ENCODE results near the gene SDR42E1.

The SDR42E1 gene

DNA sequence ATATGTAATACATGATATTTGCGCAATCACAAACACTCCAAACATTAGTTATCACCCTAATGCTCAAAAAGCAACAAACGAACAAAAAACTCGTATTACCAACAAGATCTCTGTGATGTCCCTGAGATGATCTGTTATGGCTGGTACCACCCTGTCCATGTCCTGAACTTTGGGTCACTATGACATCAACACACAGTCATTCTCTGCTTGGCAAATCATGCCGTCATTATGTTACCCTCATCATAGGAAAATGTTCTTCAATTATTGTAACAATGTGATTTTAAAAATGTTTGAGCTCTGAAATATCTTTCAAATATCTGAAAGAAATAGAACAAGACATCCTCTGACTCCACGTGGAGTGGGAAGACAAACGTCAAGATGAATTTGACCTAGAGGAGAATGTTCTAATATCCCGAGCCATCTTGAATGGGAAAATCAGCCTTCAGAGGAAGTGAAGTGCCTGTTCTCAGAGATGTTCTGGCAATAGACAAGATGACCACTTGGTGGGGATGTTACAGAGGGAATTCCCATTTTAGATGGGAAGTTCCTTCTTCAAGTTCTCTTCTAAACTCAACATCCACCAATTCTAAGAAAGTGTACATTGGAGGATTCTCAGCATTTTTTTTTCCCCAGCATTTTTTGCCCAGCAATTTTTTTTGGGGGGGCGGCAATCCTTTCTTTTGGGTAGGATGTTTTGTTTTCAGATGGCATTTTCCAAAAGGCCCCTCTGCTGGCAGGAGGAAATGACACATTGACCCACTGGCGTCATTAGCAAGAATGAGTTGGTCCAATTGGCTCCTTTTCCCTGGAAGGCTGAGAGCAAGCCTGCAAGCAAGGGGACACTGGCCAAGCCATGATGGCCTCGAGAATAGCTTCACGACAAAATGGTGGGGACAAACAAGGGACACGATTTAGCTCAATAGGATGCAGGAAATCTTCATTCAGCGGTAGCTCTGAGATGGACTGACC lies 20.1 kb upstream of the SDR42E1 start:
- H3K4me3 ChIP-seq (ENCODE audit: low read length): no peak overlapping the region
- TF ChIP-seq, protein P1, sequence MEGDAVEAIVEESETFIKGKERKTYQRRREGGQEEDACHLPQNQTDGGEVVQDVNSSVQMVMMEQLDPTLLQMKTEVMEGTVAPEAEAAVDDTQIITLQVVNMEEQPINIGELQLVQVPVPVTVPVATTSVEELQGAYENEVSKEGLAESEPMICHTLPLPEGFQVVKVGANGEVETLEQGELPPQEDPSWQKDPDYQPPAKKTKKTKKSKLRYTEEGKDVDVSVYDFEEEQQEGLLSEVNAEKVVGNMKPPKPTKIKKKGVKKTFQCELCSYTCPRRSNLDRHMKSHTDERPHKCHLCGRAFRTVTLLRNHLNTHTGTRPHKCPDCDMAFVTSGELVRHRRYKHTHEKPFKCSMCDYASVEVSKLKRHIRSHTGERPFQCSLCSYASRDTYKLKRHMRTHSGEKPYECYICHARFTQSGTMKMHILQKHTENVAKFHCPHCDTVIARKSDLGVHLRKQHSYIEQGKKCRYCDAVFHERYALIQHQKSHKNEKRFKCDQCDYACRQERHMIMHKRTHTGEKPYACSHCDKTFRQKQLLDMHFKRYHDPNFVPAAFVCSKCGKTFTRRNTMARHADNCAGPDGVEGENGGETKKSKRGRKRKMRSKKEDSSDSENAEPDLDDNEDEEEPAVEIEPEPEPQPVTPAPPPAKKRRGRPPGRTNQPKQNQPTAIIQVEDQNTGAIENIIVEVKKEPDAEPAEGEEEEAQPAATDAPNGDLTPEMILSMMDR (conservative IDR thresholded peaks at IDR 0.05; ENCODE audit: low read length): peak; percentile 89
- peak; percentile 83 for DNase-seq (ENCODE audit: low read depth)

- no peak overlapping the region for H3K4me3 ChIP-seq (ENCODE audit: low read length)
- no peak for DNase-seq (ENCODE audit: low read depth)
- TF ChIP-seq, protein P1 (conservative IDR thresholded peaks at IDR 0.05; ENCODE audit: low read length): no peak
Observed at GRCh38 chr16:82027629-82028064, 16.4 kb upstream of the SDR42E1 start.

- no peak for DNase-seq (ENCODE audit: low read depth)
- H3K4me3 ChIP-seq (ENCODE audit: low read length): no peak overlapping the region
- TF ChIP-seq, protein P1 (conservative IDR thresholded peaks at IDR 0.05; ENCODE audit: low read length): no peak
Observed at GRCh38 chr16:82024883-82025282, 13.6 kb upstream of the SDR42E1 start.

GRCh38 chr16:82024316-82024715 lies 13.0 kb upstream of the SDR42E1 start:
- TF ChIP-seq, protein P1 (conservative IDR thresholded peaks at IDR 0.05; ENCODE audit: low read length): no peak
- no peak overlapping the region for H3K4me3 ChIP-seq (ENCODE audit: low read length)
- no peak for DNase-seq (ENCODE audit: low read depth)

DNA sequence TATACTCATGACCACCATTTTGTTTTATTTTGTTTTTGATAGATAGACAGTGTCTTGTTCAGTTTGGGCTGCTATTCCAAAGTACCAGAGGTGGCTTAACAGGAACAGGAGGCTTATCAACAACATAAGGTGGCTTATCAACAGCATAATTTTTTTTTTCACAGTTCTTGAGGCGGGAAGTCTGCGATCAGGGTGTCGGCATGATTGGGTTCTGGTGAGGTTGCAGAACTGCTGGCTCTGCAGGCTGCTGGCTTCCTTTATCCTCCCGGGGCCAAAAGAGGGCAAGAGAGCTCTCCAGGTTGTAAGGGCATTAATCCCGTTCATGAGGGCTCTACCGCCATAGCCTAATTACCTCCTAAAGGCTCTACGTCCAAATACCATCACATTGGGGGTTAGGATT lies 11.9 kb upstream of the SDR42E1 start:
- TF ChIP-seq, protein P1 (conservative IDR thresholded peaks at IDR 0.05; ENCODE audit: low read length): no peak
- H3K4me3 ChIP-seq (ENCODE audit: low read length): no peak overlapping the region
- DNase-seq (ENCODE audit: low read depth): no peak

DNA sequence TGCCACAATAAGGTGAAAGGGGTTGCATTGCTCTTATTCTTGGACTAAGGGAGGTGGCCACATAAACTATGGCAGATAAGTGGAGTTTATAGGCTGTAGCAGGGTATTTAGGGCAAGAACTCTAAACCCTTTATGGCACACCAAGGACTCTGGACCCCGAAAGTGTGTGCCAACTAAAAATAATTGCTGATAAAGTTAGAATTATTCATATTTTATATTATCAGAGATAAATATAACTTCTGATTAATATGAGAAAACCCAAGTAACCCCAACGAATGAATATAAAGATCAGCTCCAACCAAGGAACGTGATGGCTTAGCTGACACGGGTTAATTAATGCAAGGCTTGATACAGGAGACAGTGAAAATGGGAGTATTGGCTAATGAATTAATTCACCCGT lies 8.8 kb upstream of the SDR42E1 start:
- H3K4me3 ChIP-seq (ENCODE audit: low read length): no peak overlapping the region
- TF ChIP-seq, protein P1 (conservative IDR thresholded peaks at IDR 0.05; ENCODE audit: low read length): no peak
- no peak for DNase-seq (ENCODE audit: low read depth)

DNA sequence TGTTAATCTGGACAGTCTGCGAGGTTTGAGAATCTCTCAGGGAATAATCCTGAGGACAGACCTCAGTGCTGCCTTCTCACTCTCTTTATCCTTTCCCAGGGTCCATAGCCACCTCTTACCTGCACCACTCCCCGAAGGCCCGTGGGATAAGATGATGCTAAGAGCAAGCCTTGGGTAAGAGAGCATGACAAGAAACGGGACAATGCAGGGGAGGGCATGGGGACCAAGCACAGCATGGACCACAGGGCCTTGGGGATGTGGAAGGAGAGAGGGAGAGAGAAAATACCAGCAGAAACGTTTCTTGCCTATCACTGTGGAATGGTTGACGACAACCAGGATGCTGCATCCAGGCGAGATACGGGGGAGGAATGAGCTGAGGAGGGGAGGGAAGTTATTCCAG lies 8.3 kb upstream of the SDR42E1 start:
- no peak overlapping the region for H3K4me3 ChIP-seq (ENCODE audit: low read length)
- no peak for DNase-seq (ENCODE audit: low read depth)
- TF ChIP-seq, protein P1 (conservative IDR thresholded peaks at IDR 0.05; ENCODE audit: low read length): no peak
